ENCODE measurements around the gene CIAO2B. TPM values are rescaled to one million over a fixed set of nuclear protein-coding genes. Genes with fewer than 3 reads are reported as not detected.

CIAO2B gene
- total and polyA plus RNA-seq, 2 experiments from 2014 or later = 92.4 to 181 TPM

GRCh38 chr16:66918803-66919568, 15.2 kb downstream of the CIAO2B start, which contains the start of gene CDH16:
Gene CDH16, minus strand, starts transcription at chr16:66918885. Its CDS starts 820 bp downstream, at chr16:66918065.
- H3K4me1 Mint-ChIP-seq = no peaks in the 10 kb centered on the region; the same call in 2 of the 3 replicates
- H3K27me3 Mint-ChIP-seq (ENCODE audit: insufficient read depth, low read depth, poor library complexity) = peaks cover 15% of the 10 kb centered on the region
- Histone ChIP-seq H3K4me1 (ENCODE audit: insufficient read depth) (no peaks in the 10 kb centered on the region), H3K27ac (ENCODE audit: low read depth) (no peak within 1 kb of the TSS), H3K4me3 (no peak within 1 kb of the TSS), H4K20me1 (replicated peaks; ENCODE audit: insufficient read depth) (no peaks in the 10 kb centered on the region), H3K79me2 (replicated peaks; ENCODE audit: insufficient read depth) (no peaks in the 10 kb centered on the region), H3K27me3 (ENCODE audit: insufficient read depth) (peaks cover 12% of the 10 kb centered on the region), H2AFZ (no peak within 1 kb of the TSS), H3F3A (replicated peaks; ENCODE audit: low read depth) (no peaks in the 10 kb centered on the region), H3K4me2 (no peak within 1 kb of the TSS), H3K9me2 (ENCODE audit: insufficient read depth) (no peaks in the 10 kb centered on the region), H3K36me3 (ENCODE audit: insufficient read depth) (no peaks in the 10 kb centered on the region)
- H3K36me3 Mint-ChIP-seq (ENCODE audit: low read depth) = no peaks in the 10 kb centered on the region
- ATAC-seq (no peak), DNase-seq (ENCODE audit: low spot score) (no peak)
- H3K9me3 Mint-ChIP-seq = no peaks in the 10 kb centered on the region
- no peak within 1 kb of the TSS for H3K27ac Mint-ChIP-seq
- H3K4me3 Mint-ChIP-seq = no peak within 1 kb of the TSS
- TF ChIP-seq ZNF114 (CRISPR knock-in tag; IDR thresholded peaks at IDR 0.05) (no peak), STAT1 (IDR thresholded peaks at IDR 0.05; ENCODE audit: unreplicated experiment) (no peak), EZH2phosphoT487 (IDR thresholded peaks at IDR 0.05; ENCODE audit: unreplicated experiment) (no peak), JUNB (IDR thresholded peaks at IDR 0.05; ENCODE audit: unreplicated experiment) (no peak), NANOG (IDR thresholded peaks at IDR 0.05; ENCODE audit: borderline replicate concordance) (no peak), ZNF462 (CRISPR knock-in tag; IDR thresholded peaks at IDR 0.05) (no peak), CTCF (conservative IDR thresholded peaks at IDR 0.05; ENCODE audit: low read depth in 2 of 2) (no peak), CREB1 (CRISPR knock-in tag; IDR thresholded peaks at IDR 0.05; ENCODE audit: low read depth) (no peak), ZNF331 (CRISPR knock-in tag; IDR thresholded peaks at IDR 0.05; ENCODE audit: low read depth) (no peak)

All from GM23338 (cell line).